H9 (cell line): ENCODE results near the gene USB1. TPM values are rescaled to one million over a fixed set of nuclear protein-coding genes. Genes with fewer than 3 reads are reported as not detected.

ENCODE experiments used
- DNase-seq: peaks from one replicate; pipeline ENCODE4 v3.0.0-alpha.2; 2017
- H2AFZ ChIP-seq: one replicate; pipeline ENCODE4 v1.6.1; 2013; ENCODE audit warnings: mild to moderate bottlenecking, low read length, control low read depth, moderate library complexity
- H2AK5ac ChIP-seq: 2 replicates; pipeline ENCODE4 v1.6.1; 2013; ENCODE audit warnings: low read length, control low read depth, mixed read lengths; ENCODE audit not compliant: insufficient read length
- H2BK120ac ChIP-seq: one replicate; pipeline ENCODE4 v1.6.1; 2013; ENCODE audit warnings: low read depth, mild to moderate bottlenecking, low read length, control low read depth, inconsistent platforms; ENCODE audit not compliant: poor library complexity, severe bottlenecking
- H2BK12ac ChIP-seq: 2 replicates; pipeline ENCODE4 v1.6.1; 2013; ENCODE audit warnings: low read length, control low read depth, mixed read lengths, low read depth; ENCODE audit not compliant: insufficient read length
- H2BK15ac ChIP-seq: 2 replicates; pipeline ENCODE4 v1.6.1; 2013; ENCODE audit warnings: low read depth, low read length, control low read depth
- H2BK20ac ChIP-seq: one replicate; pipeline ENCODE4 v1.6.1; 2013; ENCODE audit warnings: low read depth, mild to moderate bottlenecking, low read length, control low read depth, inconsistent platforms; ENCODE audit not compliant: poor library complexity, severe bottlenecking
- H2BK5ac ChIP-seq: 2 replicates; pipeline ENCODE4 v1.6.1; 2013; ENCODE audit warnings: low read length, control low read depth, mixed read lengths; ENCODE audit not compliant: insufficient read length
- H3K14ac ChIP-seq: 2 replicates; pipeline ENCODE4 v1.6.1; 2013; ENCODE audit warnings: low read length, control low read depth; ENCODE audit not compliant: insufficient read depth
- H3K18ac ChIP-seq: 2 replicates; pipeline ENCODE4 v1.6.1; 2013; ENCODE audit warnings: low read depth, mild to moderate bottlenecking, mixed read lengths, low read length, control low read depth; ENCODE audit not compliant: insufficient read length
- H3K23ac ChIP-seq: 2 replicates; pipeline ENCODE4 v1.6.1; 2013; ENCODE audit warnings: low read length, control low read depth, mixed read lengths, low read depth; ENCODE audit not compliant: insufficient read length
- H3K23me2 ChIP-seq: 2 replicates; pipeline ENCODE4 v1.6.1; 2013; ENCODE audit warnings: low read depth, mild to moderate bottlenecking, mixed read lengths, low read length, control low read depth; ENCODE audit not compliant: insufficient read length, poor library complexity, severe bottlenecking
- H3K27ac ChIP-seq: 2 replicates; pipeline ENCODE4 v1.5.1; 2013; ENCODE audit warnings: low read length, control low read depth, mixed read lengths, low read depth; ENCODE audit not compliant: insufficient read length
- H3K27me3 ChIP-seq: 2 replicates; pipeline ENCODE4 v1.6.1; 2013; ENCODE audit warnings: low read length, control low read depth, inconsistent platforms; ENCODE audit not compliant: insufficient read depth
- H3K4ac ChIP-seq: 2 replicates; pipeline ENCODE4 v1.6.1; 2013; ENCODE audit warnings: low read depth, mild to moderate bottlenecking, control low read depth, inconsistent platforms, low read length, moderate library complexity
- H3K4me1 ChIP-seq: 2 replicates; pipeline ENCODE4 v1.6.1; 2013; ENCODE audit warnings: low read length, control low read depth, inconsistent platforms; ENCODE audit not compliant: insufficient read depth
- H3K4me2 ChIP-seq: 2 replicates; pipeline ENCODE4 v1.6.1; 2013; ENCODE audit warnings: low read length, control low read depth, mixed read lengths; ENCODE audit not compliant: insufficient read length, insufficient read depth
- H3K56ac ChIP-seq: 2 replicates; pipeline ENCODE4 v1.6.1; 2013; ENCODE audit warnings: low read depth, mild to moderate bottlenecking, mixed read lengths, low read length, control low read depth; ENCODE audit not compliant: insufficient read length
- H3K79me1 ChIP-seq: 2 replicates; pipeline ENCODE4 v1.6.1; 2013; ENCODE audit warnings: low read depth, mild to moderate bottlenecking, moderate library complexity, low read length, control low read depth, inconsistent platforms; ENCODE audit not compliant: insufficient read depth, poor library complexity, severe bottlenecking
- H3K79me2 ChIP-seq: 2 replicates; pipeline ENCODE4 v1.6.1; 2013; ENCODE audit warnings: low read length, control low read depth, inconsistent platforms; ENCODE audit not compliant: insufficient read depth
- H3K9ac ChIP-seq: 2 replicates; pipeline ENCODE4 v1.6.1; 2013; ENCODE audit warnings: low read length, control low read depth, mixed read lengths; ENCODE audit not compliant: insufficient read length; ENCODE audit errors: extremely low read depth
- H3K9me3 ChIP-seq: one replicate; pipeline ENCODE4 v1.6.1; 2013; ENCODE audit warnings: low read depth, low read length, inconsistent platforms; ENCODE audit not compliant: control insufficient read depth
- H3T11ph ChIP-seq: one replicate; pipeline ENCODE4 v1.6.1; 2013; ENCODE audit warnings: mild to moderate bottlenecking, low read length, control low read depth, inconsistent platforms
- H4K20me1 ChIP-seq: one replicate; pipeline ENCODE4 v1.6.1; 2013; ENCODE audit not compliant: control insufficient read depth, insufficient read length, insufficient read depth
- H4K5ac ChIP-seq: 2 replicates; pipeline ENCODE4 v1.6.1; 2013; ENCODE audit warnings: low read depth, mild to moderate bottlenecking, mixed read lengths, low read length, control low read depth; ENCODE audit not compliant: insufficient read length
- H4K8ac ChIP-seq: replicated peaks from 2 replicates; pipeline ENCODE4 v1.6.1; 2013; ENCODE audit warnings: low read length, control low read depth, mixed read lengths, low read depth; ENCODE audit not compliant: insufficient read length
- H4K91ac ChIP-seq: 2 replicates; pipeline ENCODE4 v1.6.1; 2013; ENCODE audit warnings: low read depth, mild to moderate bottlenecking, moderate library complexity, mixed read lengths, low read length, control low read depth; ENCODE audit not compliant: insufficient read length
- H3K27ac Mint-ChIP-seq, 3 experiments: 2 replicates in 2 of 3; 3 replicates in 1 of 3; pipeline ENCODE4 v1.8.0; 2020 to 2021; ENCODE audit warnings: mixed read lengths in 3 of 3, mild to moderate bottlenecking in 1 of 3, moderate library complexity in 1 of 3
- H3K27me3 Mint-ChIP-seq: 2 replicates; pipeline ENCODE4 v1.8.0; 2021; ENCODE audit warnings: low read depth, mild to moderate bottlenecking, moderate library complexity, mixed read lengths
- H3K36me3 Mint-ChIP-seq, 3 experiments: 2 replicates in 2 of 3; 3 replicates in 1 of 3; pipeline ENCODE4 v1.8.0; 2020 to 2021; ENCODE audit warnings: low read depth in 3 of 3, mixed read lengths in 3 of 3; ENCODE audit not compliant: insufficient read depth in 1 of 3
- H3K4me1 Mint-ChIP-seq, 2 experiments: 2 replicates each; pipeline ENCODE4 v1.8.0; 2020; ENCODE audit warnings: mixed read lengths in 2 of 2
- H3K4me3 Mint-ChIP-seq, 2 experiments: 2 replicates in 1 of 2; 3 replicates in 1 of 2; pipeline ENCODE4 v1.8.0; 2020 to 2021; ENCODE audit warnings: mild to moderate bottlenecking in 2 of 2, mixed read lengths in 2 of 2, moderate library complexity in 1 of 2
- H3K9me3 Mint-ChIP-seq, 2 experiments: 2 replicates in 1 of 2; 3 replicates in 1 of 2; pipeline ENCODE4 v1.8.0; 2020; ENCODE audit warnings: mild to moderate bottlenecking in 2 of 2, mixed read lengths in 2 of 2, moderate library complexity in 1 of 2
- WGBS: extraction: QIAGEN DNeasy Blood & Tissue Kit; methylation state at CpG from one replicate; pipeline ENCODE4 v1.1.7; 2013; ENCODE audit warnings: missing lambda C conversion rate, low lambda C conversion rate, mixed read lengths; ENCODE audit not compliant: insufficient read length; ENCODE audit errors: extremely low coverage; 5-methylcytosine and 5-hydroxymethylcytosine counted together
- total RNA-seq: library from RNA; stranded (reverse); gene quantifications from 2 replicates; pipeline ENCODE4 v1.2.1, GENCODE V29; 2021
- TF ChIP-seq, protein P1 (sequence below): fragments of 200-600 bp; sonication (generic); conservative IDR thresholded peaks from 3 replicates; pipeline ENCODE4 v1.8.0; 2021; ENCODE audit warnings: antibody characterized with exemption, mild to moderate bottlenecking

Gene USB1
- total RNA-seq, 1 experiment from 2014 or later, result 65.0 TPM

DNA sequence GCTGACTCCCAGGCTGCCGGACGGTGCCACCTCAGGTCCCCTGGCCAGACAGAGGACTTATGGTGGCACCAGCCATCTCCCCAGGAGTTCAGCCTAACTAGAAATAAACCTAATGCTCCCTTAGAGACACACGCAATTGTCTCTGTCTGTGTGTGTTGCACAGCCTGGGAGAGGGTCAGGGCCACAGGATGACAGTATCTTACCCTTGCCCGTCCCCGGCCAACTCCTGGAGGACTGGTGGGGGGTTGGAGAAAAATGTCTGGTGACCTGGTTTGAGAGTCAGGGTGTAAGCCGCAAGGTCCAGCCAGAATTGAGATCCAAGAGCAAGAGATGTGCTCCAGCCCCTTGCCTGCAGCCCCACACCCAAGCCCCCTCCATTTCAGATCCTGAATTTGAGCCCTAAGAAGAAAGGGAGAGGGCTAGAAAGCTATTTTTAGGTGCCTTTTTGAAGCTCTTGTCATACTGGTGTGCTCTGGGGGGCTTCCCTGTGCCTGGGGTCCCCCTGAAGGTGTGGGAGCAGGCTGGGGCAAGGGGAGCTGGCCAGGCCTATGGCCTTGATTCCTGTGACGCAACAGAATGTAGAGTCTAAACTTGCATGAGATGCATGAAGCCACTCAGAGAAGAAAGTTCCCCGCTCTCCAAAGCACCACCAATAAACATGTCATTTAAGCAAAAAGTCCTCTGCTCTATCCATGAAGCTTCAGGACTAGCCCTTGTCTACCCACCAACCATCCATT is 13.6 kb upstream of the USB1 start:
- no peak overlapping the region for H4K8ac ChIP-seq
- no peak overlapping the region for H2BK5ac ChIP-seq
- H3K4ac ChIP-seq, result no peak overlapping the region
- H3T11ph ChIP-seq, result no peak overlapping the region
- no peak overlapping the region for H3K9ac ChIP-seq
- peaks cover 11% of the 10 kb centered on the region; the same call in 1 of the 2 replicates for H3K27me3 ChIP-seq
- no peak overlapping the region for H4K91ac ChIP-seq
- Mint-ChIP-seq H3K9me3 (no peaks in the 10 kb centered on the region), H3K27ac (no peak overlapping the region; a peak in 1 of 7 replicates), H3K4me3 (no peak overlapping the region), H3K36me3 (no peaks in the 10 kb centered on the region; a peak in 1 of 7 replicates), H3K4me1 (peaks cover 3 to 9% of the 10 kb centered on the region in 2 experiments; a peak in 3 of 4 replicates), H3K27me3 (peaks cover 54% of the 10 kb centered on the region)
- no peak overlapping the region for H3K18ac ChIP-seq
- H2BK15ac ChIP-seq, result no peak overlapping the region
- TF ChIP-seq, protein P1, sequence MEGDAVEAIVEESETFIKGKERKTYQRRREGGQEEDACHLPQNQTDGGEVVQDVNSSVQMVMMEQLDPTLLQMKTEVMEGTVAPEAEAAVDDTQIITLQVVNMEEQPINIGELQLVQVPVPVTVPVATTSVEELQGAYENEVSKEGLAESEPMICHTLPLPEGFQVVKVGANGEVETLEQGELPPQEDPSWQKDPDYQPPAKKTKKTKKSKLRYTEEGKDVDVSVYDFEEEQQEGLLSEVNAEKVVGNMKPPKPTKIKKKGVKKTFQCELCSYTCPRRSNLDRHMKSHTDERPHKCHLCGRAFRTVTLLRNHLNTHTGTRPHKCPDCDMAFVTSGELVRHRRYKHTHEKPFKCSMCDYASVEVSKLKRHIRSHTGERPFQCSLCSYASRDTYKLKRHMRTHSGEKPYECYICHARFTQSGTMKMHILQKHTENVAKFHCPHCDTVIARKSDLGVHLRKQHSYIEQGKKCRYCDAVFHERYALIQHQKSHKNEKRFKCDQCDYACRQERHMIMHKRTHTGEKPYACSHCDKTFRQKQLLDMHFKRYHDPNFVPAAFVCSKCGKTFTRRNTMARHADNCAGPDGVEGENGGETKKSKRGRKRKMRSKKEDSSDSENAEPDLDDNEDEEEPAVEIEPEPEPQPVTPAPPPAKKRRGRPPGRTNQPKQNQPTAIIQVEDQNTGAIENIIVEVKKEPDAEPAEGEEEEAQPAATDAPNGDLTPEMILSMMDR, result no peak
- H4K5ac ChIP-seq, result no peak overlapping the region
- no peak overlapping the region for H3K23ac ChIP-seq
- no peak overlapping the region for H2BK20ac ChIP-seq
- H3K23me2 ChIP-seq, result peaks cover 16% of the 10 kb centered on the region
- H3K14ac ChIP-seq, result no peak overlapping the region
- H2AK5ac ChIP-seq, result no peak overlapping the region
- H3K79me2 ChIP-seq, result no peaks in the 10 kb centered on the region
- no peak overlapping the region for H2BK120ac ChIP-seq
- no peak overlapping the region for H2AFZ ChIP-seq
- no peaks in the 10 kb centered on the region for H4K20me1 ChIP-seq
- no peaks in the 10 kb centered on the region for H3K4me1 ChIP-seq
- no peak overlapping the region for H2BK12ac ChIP-seq
- no peak for DNase-seq
- H3K4me2 ChIP-seq, result no peak overlapping the region
- no peak overlapping the region for H3K27ac ChIP-seq
- no peak overlapping the region for H3K56ac ChIP-seq
- no peaks in the 10 kb centered on the region for H3K79me1 ChIP-seq
- no peaks in the 10 kb centered on the region for H3K9me3 ChIP-seq
- whole genome bisulfite sequencing, result no CpG with 5 or more reads among the region's 8 CpGs
